GM18502 (cell line): Measurements from ENCODE around the gene CCDC167.

ENCODE experiments used
- ATAC-seq: cut with Tn5 transposase; IDR thresholded peaks from one replicate; pipeline ENCODE4 v1.9.1; 2021; ENCODE audit warnings: mild to moderate bottlenecking; ENCODE audit not compliant: unreplicated experiment, poor library complexity

The CCDC167 gene

DNA sequence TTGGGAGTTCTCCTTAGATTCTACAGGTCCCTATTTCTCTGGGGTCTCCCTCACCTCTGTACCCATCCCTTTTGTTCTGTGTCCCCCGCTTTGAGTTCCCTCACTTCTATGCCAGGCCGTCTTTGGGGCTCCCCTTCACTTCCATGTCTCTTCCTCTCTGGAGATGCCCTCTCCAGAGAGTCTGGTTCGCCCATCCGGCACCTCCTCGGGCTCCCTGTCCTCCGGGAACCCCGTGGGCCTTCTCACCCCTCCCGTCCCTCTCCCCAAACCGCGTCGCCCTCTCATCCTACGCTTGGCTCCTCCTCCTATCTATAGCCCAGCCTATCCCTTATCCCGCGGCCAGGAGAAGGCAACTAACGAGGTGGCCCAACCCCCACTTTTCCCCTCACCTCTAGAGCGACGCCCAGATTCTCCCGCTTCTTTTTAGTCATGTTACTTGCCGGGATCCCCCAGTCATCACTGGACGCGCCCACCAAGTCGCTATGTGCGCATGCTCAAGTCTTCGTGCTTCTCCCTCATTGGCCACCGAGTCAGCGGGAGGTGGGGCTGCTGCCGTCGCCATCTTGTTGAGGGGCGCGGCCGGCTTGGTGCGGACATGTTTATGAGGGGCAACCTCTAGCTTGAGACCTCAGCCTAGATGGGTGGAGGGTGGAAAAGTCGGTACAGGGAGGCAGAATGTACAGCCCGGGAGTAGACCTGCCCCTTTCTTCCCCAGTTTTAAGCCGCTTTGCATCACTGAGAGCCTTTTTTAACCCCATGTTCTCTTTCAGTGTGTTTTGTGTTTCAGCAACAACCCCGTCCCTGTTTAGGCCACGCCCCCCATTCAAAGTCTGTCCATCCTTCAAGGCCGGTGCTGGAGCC, at the start of gene CCDC167:
Gene CCDC167 (minus strand): TSS at position 461 of the 861 bp plus-strand sequence. CDS start 30 bp downstream, at position 431.
- ATAC-seq, result peak; percentile 87

DNA sequence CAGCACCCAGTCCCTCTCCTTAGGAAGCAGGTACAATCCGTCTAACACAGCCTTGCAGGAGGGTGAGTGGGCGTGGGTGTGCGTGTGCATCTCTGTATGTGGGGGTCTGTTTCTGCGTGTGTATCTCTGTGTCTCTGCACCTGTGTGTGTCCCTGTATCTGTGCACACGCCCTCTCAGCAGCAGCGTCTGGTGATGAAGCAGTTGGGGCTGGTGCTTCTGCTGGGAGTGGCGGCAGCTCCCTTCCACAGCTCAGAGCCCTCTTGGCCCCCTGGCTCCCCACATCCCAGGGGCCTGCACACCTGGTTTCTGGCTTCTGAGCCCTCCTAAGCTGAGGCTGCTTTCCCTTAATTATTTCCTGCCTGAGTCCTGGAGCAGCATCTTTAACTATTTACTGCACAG, 49.5 kb upstream of the CCDC167 start:
- no peak for ATAC-seq

DNA sequence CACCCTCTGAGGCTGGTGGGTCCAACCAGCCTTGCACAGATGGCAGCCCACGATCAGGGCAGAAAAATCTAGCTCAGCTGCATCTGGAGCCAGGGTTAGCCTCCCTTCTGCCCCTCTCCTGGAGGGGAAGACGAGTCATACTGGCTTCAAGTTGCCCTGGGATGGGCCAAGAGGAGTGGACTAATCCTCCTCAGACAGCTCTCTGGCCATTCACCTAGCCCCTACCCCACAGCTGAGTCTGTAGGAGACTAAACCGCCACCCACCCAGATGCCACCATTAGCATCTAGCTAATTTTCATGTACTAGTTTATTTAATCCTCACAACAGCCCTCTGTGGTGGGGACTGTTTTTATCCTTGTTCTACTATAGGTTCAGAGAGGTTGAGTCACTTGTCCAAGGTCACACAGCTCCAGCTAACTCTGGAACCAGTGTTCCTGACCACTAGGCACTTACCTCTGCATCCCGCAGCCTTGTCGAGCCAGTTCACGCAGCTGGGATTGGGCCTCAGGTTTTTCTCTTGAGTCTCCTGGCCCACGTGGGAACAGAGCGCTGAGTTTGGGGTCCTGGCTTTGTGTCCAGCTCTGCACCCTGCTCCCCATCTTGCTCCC, 48.5 kb upstream of the CCDC167 start:
- ATAC-seq, result no peak

DNA sequence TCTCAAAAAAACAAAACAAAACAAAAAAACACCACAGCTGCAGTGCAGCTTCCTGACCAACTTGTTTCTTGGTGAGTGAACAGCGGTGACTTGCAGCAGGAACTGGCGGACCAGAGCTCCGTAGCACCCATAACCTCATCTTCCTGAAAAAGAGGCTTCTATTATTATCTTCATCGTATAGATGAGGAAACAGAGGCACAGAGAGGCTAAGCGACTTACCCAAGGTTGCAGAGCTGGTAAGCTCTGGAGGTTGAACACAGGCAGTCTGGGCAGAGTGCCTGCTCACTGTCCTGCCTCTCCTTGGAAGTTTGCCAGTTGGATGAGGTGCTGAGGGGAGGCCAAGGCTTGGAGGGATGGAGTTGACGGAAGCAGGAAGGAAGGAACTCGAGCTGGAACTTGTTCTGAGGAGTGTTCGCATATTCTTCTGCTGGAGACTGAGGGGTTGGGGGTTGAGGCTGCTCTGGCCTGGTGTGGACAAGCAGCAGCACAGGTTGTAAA, 47.9 kb upstream of the CCDC167 start:
- ATAC-seq, result no peak

DNA sequence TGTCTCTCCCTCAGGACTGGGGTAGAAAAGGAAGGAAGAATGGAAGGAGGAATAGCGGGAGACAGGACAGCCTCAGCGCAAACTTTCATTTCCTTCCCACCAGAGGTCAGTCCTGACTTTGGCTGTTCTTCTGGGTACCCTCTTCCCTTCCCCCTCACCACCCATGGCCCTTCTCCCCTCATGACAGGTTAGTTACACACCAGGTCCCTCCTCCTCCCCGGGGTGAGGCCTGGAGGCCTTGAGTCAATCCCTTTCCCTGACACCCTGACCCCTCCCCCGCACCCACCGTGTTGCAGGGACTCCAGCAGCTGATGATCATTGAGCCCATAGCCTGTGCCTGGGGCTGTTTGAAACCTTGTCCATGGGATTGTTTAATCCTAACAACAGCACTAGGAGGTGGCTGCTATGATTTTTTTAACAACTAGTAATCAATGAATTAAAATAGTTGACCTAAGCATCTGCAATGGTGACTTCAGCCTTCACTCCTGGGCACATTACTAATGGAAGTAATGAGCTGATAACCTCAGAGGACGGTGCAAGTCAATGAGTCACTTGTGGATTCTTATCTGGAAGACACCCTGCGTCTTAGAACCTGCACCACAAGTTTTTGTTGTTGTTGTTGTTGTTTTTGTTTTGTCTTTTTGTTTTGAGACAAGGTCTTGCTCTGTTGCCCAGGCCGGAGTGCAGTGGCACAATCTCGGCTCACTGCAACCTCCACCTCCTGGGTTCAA, 46.6 kb upstream of the CCDC167 start:
- ATAC-seq, result no peak

DNA sequence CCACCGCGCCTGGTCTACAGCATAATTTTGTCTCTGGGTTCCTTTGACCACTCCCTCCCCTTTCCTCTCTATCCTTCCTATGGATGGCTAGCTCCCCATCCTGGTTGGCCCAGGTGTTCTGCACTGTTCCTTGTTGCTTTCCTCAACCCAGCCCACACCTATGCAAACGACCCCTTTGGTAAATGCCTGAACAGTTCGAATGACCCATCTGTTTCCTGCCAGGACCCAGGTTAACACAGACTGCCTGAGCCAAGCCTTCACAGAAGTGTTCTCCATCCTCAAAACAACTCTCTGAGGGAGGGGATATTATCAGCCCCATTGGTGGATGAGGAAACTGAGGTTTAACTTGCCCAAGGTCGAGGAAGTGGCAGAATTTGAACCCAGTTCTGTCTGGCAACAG, 44.8 kb upstream of the CCDC167 start:
- no peak for ATAC-seq

DNA sequence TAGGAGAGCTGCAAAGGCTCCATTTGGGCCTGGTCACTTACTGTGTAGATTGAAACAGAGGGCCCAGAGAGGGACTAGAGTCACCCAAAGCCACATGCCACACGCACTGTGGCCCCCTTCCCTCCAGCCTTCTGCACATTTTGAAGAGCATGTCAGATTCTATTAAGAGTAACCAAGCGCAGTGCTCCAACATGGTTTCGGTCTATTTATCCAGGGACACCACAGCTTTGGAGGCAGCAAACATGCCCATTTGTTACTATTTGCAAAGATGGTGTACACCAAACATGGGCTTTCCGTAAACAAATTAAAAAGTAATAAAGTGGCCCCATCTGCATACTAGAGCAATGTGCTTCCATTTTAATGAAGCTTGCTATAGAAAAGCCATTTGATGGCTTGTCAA, 43.7 kb upstream of the CCDC167 start:
- no peak for ATAC-seq

DNA sequence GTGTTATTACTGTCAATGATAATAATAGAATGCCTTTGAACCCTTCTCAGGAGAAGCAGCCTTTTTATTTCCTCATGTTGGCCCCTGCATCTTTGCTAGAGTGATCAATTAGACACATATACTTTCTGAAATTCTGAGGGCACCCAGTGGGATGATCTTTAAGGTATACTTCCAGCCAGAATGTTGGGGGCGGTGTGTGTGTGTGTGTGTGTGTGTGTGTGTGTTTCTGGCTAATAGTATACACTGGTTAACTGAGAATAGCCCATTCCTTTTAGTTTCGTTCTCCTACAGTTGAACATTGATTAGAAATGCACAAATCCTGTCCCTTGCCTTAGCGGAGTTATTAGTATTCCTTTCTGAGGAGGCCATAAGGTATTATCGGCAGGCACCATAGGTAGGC, 41.7 kb upstream of the CCDC167 start:
- ATAC-seq, result no peak

DNA sequence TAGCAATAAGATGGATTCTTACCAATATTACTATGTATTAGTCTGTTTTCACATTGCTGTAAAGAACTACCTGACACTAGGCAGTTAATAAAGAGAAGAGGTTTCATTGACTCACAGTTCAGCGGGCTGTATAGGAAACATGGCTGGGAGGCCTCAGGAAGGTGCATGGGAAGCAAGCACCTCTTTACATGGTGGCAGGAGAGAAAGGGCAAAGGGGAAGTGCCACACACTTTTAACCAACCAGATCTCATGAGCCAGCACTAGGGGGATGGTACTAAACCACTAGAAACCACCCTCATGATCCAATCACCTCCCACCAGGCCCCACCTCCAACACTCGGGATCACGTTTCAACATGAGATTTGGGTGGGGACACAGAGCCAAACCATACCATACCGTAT, 40.7 kb upstream of the CCDC167 start:
- no peak for ATAC-seq

DNA sequence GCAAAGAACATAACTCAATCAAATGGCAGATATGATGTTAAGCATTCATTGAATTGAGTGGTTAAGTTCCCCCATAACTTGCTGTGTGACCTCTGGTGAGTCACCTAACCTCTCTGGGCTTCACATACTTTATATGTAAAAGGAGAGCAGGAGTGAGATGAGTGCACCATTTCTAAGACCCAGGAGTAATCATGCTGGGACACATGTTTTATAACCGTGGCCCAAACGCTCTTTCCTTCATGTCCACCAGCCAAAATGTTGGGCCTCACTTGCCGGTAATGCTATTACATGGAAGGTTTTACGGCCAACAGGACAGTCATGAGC, 40.3 kb upstream of the CCDC167 start:
- no peak for ATAC-seq

DNA sequence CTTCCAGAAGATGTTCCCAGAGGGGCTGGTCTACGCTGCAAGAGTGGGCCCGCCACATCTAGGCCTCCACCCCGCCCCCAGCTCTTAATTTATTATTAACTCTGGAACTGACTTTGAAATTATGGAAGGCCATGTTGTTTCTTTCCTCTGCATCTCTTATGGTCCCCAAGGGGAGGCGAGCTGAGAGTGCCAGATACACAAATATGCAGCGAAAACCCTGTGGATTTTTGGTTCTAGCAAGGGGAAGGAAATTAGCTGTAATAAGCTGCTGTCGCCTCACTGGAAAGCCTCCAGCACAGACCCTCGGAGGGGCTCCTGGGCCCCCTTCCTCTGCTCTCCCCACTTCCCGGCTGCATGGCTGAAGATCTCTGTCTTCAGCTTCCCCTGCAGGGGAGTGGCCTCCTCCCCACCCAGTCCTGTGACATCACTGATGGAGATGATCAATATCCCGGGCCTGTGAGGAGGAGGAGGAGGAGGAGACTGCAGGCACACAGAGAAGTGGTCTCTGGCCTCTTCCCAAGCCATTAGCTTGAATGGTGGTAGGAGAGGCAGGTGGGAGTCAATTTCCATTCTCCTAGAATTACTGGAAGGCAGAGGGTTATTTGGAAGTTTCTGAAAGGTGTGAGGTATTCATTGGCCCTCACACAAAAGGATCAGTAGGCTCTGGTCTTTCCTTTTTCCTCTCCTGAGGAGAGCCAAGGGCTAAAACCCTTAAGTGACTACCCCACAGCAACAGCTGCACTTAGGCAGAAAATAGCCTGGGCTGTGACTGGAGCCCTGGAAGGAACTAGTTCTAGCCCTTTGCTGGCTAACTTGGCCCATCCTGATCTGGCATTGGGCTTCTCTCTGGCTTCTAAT, 39.7 kb upstream of the CCDC167 start:
- no peak for ATAC-seq

DNA sequence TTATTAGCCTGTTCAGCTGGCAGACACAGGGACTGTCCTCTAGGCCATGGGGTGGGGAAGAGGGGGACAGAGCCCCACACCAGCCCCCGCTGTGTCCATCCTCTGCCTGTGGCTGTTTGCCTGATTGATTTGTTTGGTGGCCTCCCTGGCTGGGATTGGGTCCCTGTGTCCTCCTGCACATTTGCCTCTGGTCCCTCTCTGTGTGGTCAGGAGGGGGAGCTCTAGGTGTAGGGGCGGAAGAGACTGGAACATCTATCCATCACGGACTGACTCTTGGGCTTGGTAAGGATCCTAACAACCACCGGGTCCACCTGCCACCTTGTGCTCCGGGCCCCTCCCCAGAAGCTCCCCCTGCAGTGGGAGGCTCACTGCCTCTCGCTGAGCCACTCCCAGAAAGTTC, 38.4 kb upstream of the CCDC167 start:
- ATAC-seq, result no peak

DNA sequence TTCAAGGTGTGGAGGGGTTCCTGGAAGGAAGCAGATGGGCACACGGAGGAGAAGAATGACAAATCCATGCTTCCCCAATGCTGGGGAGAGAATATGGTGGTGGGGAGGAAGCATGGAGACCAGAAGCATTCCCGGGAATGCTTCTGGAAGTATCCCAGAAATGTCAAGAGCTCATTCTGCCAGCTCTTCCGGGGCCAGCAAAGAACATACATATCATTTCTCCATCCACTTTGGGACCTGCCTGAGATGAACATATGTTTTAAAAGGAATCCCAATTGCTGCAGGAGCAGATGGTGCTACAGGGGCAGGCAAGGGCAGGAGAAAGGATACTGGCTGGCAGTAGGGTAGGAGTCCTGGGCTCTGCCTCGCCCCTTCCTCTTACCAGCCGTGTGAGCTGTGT, 37.9 kb upstream of the CCDC167 start:
- no peak for ATAC-seq

DNA sequence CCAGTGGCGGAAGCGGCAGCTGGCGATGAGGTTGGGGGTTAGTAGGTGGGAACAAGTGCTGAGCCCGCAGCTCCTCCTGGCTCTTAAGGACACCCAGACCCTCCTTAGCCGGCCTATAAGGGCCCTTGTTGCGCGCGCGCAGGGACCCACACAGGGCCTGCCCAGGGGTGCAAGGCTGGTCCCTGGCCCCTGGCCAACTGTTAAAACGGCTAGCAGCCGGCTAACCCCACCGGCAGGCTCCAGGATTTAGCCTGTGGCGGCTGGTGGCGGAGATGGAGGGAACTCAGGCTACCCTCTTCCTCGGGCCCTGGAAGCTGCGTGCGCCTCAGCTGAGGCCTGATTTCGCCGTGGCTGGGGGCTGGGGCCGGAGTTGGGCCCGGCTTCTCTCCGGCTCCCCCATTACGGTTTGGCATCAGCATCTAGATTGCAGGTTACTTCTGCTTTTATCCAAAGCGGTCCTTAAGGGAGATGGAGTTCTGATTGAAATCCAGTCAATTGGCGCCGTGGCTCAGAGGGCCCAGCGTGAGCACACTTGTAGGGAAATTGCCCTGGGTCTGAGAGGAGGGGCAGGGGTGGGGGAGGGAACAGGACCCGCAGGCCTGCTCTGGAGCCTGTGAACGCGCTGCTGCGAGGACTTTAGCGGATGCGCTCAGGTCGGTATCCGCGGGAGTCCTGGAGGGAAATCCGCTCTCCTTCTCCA, 36.9 kb upstream of the CCDC167 start:
- no peak for ATAC-seq

DNA sequence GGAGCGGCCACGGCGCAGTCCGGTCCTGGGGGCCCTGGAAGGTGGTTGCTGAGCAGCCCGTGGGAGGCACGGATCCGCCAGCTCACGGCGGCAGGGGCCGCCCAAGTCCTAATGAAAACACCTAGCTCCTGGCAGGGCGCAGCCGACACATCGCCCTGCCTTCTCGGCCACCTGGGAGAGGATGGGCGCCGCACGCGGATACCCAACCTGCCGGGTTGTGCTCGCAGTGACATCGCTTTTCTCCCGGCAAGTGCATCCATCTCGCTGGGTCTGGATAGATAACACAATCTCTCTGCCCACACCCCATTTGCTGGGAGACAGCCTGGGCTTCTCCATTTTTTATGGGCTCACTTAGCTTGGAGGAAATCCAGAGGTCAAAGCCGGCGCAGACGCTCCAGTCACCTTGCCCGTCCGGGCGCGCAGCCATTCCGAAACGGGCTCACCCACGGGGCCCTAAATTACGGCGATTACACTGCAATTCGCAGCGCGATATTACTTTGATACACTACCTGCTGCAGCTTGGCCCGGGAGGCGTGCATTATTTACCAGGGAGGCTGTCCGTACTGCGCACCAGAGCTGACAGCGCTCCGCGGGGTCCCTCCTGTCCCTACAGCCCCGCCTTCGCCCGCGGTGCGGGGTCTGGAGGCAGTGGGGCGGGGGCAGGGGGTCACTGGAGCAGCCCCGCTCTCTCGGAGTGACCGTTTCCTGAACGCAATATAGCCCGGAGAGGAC, 36.2 kb upstream of the CCDC167 start:
- ATAC-seq, result no peak

DNA sequence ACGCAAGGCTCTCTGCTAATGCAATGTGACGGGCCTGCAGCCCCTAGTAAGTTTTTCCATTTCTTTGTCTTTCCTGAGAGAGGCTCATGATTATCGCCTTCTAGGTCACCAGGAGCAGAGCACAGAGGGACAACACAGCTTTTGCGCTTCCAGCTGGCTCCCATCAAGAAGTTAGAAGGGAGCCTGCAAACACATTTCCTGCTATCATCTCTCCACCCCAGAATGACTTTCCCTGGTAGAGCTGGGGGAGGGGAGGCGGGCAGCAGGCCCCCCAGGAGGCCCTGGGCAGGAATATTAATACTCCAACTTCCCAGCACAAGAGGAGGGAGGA, 35.7 kb upstream of the CCDC167 start:
- ATAC-seq, result no peak

DNA sequence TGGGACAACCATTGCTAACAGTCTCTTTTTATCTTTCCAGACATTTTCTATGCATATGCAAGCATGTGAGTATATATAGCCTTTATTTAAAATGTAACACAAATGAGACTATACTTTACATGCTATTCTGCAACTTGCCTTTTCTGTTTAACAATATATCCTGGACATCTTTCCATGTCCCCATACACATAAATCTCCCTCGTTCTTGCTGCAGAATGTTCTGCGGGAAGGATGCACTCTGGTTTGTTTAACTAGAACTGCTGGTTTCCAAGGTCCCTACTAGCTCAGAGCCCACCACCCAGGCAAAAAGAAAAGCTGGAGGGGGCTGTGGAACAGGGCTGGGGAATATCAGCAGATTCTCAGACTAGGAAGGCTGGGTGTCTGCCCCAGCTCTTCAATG, 35.2 kb upstream of the CCDC167 start:
- no peak for ATAC-seq

DNA sequence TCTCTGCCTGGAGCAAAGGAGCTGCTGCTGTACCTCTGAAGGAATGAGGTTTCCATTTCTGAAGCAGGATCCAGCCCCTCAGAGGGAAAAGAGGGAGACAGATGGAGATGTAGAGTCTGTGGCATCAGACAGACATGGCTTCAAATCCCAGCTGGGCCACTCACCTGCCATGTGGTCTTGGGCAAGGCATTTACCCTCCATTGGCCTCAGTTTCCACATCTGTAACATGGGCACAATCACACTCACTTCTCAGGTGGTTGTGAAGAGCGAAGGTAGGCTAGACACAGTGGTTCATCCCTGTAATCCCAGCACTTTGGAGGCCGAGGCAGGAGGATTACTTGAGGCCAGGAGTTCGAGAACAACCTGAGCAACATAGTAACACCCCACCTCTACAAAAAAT, 32.4 kb upstream of the CCDC167 start:
- ATAC-seq, result no peak

DNA sequence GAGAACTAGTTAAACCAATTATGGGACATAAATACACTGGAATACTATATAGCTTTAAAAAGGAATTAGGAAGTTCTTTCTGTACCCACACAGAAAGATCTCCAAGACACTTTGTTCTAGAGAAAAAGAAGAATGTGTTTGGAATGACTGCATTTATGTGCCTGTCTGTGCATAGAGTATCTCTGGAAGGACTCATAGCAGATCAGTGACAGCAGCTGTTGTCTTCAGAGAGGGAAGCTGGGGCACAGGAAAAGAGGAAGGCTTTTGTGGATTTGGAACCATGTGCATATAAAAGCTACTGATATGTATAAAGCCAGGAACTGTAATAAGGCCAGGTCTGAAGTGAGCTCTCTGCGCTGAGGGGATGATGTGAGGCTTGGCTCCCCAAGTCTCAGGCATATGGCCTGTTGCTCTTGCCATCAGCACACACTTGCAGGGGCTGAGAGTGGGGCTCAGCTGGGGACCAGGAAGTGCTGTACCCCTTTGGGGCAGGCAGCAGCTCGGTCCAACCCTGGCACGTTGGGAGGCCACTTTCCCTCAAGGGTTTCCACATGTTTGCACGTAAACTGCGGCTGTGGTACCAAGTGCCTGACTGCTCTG, 31.8 kb upstream of the CCDC167 start:
- ATAC-seq, result no peak
